Right lung (tissue), 5 donors: ENCODE results near the gene DLGAP1. TPM values are rescaled to one million over a fixed set of nuclear protein-coding genes. Genes with fewer than 3 reads are reported as not detected.
"Not testable (repeated sequence)": the region's sequence is repeated elsewhere in the genome, so short reads cannot be mapped to it uniquely, and the experiment has no call there.

ENCODE experiments used
- DNase-seq, 2 donors: peaks; one replicate each; pipeline ENCODE4 v3.0.0-alpha.2; 2013
- polyA plus RNA-seq, 5 donors: library from polyadenylated mRNA; unstranded; fragments of 120-200 nt; gene quantifications; one replicate each; pipeline versions ENCODE4 v1.2.1 to v1.2.3, GENCODE V29; 2013; ENCODE audit warnings: inconsistent platforms in 1 of 5, low replicate concordance in 1 of 5; ENCODE audit not compliant: insufficient read length in 5 of 5, insufficient read depth in 1 of 5

Gene DLGAP1
- polyA plus RNA-seq, 5 donors: 1.0 to 3.2 (median 2.0) TPM

GRCh38 chr18:3605954-3606443, 849.1 kb downstream of the DLGAP1 start:
- DNase-seq: peak; percentile 31 to 35

GRCh38 chr18:3605486-3605952, 849.6 kb downstream of the DLGAP1 start:
- DNase-seq: no peak

GRCh38 chr18:3604498-3605408, 850.4 kb downstream of the DLGAP1 start:
- peak; percentile 61 to 62 for DNase-seq

- DNase-seq: no peak
These were observed 850.9 kb downstream of the DLGAP1 start for GRCh38 chr18:3604235-3604497.

- peak; percentile 83 to 89 for DNase-seq
These were observed 851.5 kb downstream of the DLGAP1 start for GRCh38 chr18:3603421-3604234.

GRCh38 chr18:3601106-3601755, 853.9 kb downstream of the DLGAP1 start:
- not testable (repeated sequence) for DNase-seq

- DNase-seq: no peak
These were observed 855.2 kb downstream of the DLGAP1 start for GRCh38 chr18:3599861-3600260.

- DNase-seq: no peak
These were observed 855.9 kb downstream of the DLGAP1 start for GRCh38 chr18:3599195-3599594.

- no peak for DNase-seq
These were observed 856.5 kb downstream of the DLGAP1 start for GRCh38 chr18:3598581-3598980.

GRCh38 chr18:3597409-3598357, 857.4 kb downstream of the DLGAP1 start:
- DNase-seq: no peak

GRCh38 chr18:3596637-3597384, 858.3 kb downstream of the DLGAP1 start:
- DNase-seq: peak in 1 of 2 donors; percentile 32

- no peak for DNase-seq
These were observed 858.8 kb downstream of the DLGAP1 start for GRCh38 chr18:3596324-3596636.

GRCh38 chr18:3595369-3596273, 859.5 kb downstream of the DLGAP1 start:
- DNase-seq: peak; percentile 39 to 49

- DNase-seq: peak; percentile 34 to 43
These were observed 860.2 kb downstream of the DLGAP1 start for GRCh38 chr18:3594760-3595368.

GRCh38 chr18:3593904-3594759, 861.0 kb downstream of the DLGAP1 start:
- DNase-seq: peak; percentile 94 to 96

GRCh38 chr18:3593381-3593903, 861.7 kb downstream of the DLGAP1 start:
- DNase-seq: no peak

GRCh38 chr18:3592864-3593263, 862.2 kb downstream of the DLGAP1 start:
- DNase-seq: no peak
